ENCODE data around the gene MXD3.
"Not testable (repeated sequence)": the region's sequence is repeated elsewhere in the genome, so short reads cannot be mapped to it uniquely, and the experiment has no call there.

The MXD3 gene, protein sequence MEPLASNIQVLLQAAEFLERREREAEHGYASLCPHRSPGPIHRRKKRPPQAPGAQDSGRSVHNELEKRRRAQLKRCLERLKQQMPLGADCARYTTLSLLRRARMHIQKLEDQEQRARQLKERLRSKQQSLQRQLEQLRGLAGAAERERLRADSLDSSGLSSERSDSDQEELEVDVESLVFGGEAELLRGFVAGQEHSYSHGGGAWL

DNA sequence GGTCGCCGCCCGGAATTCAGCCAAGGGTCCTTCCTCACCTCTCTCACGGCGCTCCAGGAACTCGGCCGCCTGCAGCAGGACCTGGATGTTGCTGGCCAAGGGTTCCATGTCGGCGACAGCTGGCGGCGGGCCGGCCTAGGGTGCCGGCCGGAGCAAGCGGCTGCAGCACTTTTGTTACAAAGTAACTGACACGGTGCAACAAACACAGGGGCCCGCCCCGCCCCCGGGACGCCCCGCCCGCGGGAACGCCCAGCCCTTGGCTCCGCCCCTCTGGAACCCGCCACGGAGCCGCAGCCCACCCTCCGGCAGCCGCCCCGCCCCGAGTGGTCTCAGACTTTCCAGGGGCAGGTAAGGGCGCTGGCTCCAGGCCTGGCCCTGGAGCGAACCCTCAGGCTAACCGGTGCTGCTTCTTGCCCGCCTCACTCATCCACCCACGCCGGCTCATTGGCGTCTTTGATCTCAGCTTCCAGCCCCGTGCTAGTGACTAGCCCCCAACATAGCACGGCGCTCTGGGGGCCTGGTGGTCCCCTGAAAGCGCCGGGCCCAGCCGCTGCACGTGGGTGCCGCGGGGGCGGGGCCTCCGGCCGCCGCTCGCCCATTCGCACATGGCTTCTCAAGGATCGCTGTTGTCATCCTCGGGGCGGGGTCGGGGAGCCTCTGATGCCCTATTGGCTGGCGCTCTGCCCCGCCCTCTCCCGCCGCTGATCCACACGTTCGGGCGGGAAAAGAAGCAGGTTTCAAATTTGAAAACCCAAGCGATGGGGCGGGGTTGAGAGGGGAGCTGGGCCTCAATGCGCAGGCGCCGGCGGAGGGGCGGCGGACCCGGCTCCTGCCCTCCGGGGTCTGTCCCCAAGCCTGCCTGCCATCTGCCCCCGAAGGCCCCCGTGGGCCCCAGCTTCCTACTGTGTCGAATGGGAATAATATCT lies at the start of gene MXD3:
TSS of gene MXD3 (minus strand) at position 176 of the 926 bp plus-strand sequence. CDS start at position 108, 68 bp downstream.
- peak; percentile 91 for DNase-seq

DNA sequence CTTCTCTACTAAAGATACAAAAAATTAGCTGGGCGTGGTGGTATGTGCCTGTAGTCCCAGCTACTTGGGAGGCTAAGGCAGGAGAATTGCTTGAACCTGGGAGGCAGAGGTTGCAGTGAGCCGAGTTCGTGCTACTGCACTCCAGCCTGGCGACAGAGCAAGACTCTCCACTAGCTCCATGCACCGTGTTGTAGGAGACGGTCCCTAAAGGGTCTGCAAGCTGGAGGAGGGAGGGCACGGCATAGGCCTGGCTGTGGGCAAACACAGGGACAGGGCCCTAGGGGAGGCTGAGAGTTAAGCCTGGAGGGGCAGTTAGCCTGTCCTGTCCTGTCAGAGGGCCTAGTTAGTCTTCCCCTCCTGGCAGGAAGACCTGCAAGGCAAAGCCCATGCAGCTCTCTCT lies 49.0 kb upstream of the MXD3 start:
- DNase-seq, result not testable (repeated sequence)

- DNase-seq, result no peak
Measured at GRCh38 chr5:177359860-177360259, 48.2 kb upstream of the MXD3 start.

GRCh38 chr5:177359451-177359851 lies 47.8 kb upstream of the MXD3 start:
- DNase-seq, result no peak

- DNase-seq, result no peak
Measured at GRCh38 chr5:177358370-177358819, 46.7 kb upstream of the MXD3 start.

DNA sequence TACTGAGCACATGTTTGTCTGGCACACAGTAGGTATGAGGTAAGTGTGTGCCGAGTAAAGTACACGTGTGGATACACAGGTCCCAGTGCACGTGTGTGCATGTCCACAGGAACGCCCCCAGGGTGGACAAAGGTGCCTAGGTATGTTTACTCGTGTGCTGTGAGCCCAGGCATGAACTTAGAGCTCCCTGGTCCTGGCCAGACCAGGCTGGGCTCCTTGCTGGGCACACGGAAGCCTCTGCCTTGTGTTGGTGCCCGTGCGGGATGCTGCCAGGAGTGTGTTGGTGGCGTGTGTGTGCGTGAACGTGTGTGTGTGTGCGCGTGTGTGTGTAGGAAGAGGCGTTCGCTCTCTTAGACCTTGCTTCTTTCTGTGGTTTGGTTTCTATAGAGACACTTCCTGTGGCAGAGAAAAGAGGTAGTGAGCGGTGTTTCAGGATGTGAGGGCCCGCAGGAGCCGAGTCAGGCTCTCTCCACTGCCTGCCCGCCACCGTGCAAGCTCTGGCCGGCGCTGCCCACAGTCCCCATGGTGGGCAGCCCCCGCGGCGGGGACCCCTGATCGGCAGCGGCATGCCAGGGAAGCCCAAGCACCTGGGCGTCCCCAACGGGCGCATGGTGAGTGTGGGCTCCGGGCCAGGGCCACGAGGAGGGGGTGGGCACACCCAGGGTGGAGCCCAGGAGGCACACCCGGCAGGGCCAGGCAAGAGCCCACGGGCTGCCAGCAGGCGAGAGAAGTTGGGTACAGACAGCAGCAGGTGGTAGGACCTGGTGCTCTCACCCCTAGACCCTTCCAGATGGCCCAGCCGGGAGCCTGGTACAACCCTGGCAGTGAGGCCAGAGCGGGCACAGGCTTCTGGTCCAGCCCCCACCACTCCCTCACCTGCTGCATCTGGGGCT lies 46.0 kb upstream of the MXD3 start, which contains the start of gene RGS14:
TSS of gene RGS14 (plus strand) at position 466 of the 893 bp plus-strand sequence. CDS start at position 567, 101 bp downstream.
- peak; percentile 90 for DNase-seq

GRCh38 chr5:177357146-177357458 lies 45.4 kb upstream of the MXD3 start:
- no peak for DNase-seq

GRCh38 chr5:177356746-177357145 lies 45.0 kb upstream of the MXD3 start:
- DNase-seq, result no peak

GRCh38 chr5:177355868-177356168 lies 44.1 kb upstream of the MXD3 start:
- peak; percentile 75 for DNase-seq

DNA sequence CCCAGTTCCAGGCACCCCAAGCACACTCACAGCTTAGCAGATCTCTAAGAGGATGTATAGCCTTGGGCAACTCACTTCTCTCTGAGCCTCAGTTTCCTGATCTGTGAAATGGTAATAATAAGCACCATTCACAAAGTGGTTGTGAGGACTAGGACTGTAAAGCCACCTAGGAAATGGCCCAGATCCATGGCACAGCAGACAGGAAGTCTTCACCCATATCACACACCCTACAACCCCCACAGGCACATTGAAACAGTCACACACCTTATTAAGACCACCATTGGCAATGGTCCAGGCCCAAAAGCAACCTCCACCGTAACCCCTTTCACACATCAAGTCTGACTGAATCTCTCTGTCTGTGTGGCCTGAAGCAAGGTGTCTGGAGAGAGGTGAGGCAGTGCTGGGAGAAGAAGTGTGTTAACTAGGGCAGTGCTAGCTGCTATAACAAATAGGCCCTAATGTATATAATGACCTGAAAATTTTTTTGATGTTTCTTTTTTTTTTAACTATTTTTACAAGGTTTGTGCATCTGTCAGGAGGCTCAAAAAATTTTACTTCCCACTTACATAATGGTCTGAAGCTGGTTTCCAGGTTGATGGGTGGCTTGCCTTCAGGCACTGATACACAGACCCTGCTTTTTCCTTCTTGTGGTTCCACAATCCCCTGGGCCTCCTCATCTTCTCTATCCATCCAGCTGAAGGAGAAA lies 43.6 kb upstream of the MXD3 start:
- no peak for DNase-seq

- DNase-seq, result no peak
Measured at GRCh38 chr5:177354711-177355110, 43.0 kb upstream of the MXD3 start.

DNA sequence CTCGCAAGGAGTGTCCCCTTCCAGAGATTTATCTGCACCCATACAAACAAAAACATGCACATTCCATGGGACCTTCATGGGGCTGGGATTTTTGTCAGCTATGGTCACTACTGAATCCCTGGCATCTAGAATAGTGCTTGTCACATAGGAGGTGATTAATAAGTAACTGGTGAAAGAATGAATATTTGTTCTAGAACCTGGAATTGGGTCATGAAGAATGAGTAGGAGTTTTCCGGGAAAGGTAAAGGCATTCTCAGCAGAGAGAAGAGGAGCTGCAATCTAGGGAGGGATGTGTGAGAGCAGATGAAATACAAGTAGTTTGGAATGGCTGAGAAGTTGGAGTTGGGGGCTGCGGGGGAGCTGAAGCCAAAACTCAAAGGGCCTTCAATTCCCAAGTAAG lies 42.6 kb upstream of the MXD3 start:
- no peak for DNase-seq

- DNase-seq, result no peak
Measured at GRCh38 chr5:177353093-177353492, 41.4 kb upstream of the MXD3 start.

DNA sequence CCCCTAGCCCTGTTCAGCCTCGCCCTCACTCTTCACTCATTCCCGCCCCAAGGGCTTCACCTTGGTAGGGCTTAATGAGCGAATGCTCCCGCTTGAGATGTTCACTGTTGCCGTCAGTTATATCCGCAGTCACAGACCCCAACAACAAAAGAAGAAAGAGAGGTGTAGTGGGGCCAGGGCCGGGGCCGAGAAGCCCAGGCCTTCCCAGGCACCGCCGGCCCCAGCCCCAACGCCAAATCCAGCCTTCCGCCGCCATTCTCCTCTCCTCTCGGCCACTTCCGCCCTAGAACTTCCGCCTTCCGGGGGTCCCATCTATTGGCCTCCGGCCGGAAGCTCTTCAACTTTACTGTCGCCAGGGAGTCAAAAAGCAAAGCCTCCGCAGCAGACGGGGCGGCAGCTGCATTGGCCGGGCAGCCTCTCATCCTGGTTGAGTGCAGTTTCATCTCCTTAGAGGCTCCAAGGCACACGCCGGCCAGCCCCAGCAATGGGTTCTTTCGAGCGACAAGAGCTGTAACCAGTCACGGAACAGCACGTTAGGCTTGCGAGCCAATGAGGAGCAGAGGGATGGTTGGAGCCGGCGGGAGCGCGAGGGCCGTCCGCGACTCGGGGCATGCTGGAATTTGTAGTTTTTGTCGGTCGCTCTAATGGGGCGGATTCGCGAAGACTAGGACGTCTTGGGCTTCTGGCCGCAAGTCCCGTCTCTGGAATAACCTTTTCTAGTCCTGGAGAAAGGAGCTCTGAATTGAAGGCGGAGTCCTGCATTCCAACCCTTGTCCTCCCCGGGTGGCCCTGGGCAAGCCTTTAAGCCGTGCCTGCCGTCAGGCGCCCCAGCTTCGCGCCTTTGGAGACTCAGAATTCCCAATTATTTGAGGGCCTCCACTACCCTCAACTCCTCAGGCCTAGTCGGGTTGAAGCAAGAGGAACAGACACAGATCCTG lies 40.0 kb upstream of the MXD3 start, which contains the start of gene LMAN2:
TSS of gene LMAN2 (minus strand) at position 277 of the 938 bp plus-strand sequence. CDS start at position 256, 21 bp downstream.
- DNase-seq, result peak; percentile 79

DNA sequence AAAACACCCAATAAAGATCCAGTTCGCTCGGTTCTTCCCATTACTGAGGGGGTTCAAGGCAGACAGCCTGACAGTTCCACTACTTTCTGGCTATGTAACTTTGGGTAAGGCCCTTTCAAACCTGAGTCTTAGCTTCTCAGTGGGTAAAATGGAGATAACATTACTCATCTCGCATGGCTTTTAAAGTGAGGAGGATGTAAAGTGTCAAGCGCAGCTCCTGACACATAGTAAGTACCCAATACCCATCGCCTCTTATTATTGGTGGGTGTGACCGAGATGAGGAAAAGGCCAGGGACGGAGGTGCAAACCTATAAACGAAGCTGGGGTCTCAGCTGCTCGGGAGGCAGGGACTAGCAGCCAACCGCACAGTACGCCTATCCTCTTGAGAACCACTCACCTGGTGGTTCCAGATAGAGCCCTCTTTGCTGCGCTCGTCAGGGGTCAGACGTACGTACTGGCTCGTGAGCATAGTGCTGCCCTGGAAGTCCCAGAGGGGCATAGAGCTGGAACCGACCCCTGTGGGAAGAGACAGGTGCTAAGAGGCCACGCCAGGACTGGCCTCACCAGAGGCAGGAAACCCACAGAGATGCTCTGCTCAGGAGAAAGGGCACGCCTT lies 39.2 kb upstream of the MXD3 start:
- no peak for DNase-seq

DNA sequence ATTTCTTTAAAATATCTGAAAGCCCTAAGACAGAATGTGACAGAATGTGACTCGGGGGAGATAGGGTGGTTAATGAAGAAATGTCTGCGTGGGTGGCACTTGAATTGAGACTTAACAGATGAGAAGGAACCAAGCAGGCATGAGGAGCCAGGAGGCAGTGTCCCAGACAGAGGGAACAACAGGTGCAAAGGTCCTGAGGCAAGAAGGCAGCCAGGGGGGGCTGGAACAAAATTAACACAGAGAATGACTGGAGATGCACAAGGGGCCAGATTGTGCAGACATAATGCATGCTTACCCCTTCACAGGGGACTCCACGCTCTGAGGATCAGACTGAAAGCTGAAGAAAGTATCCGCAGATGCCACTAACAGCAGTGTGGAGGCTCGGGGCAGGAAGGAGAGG lies 38.1 kb upstream of the MXD3 start:
- DNase-seq, result no peak

DNA sequence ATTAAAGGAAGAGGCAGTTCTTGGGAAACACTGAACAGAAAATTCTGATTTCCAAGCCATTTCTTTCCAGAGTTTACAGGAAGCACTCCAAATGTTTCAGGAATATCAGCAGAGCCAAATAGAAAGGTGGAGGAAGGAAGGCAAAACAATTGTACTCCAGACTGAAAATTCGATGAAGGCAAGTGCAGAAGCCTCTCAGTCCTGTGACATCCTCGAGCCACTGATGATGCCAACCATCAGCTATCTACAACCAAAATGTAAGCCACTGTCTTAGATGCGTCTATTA lies 37.6 kb upstream of the MXD3 start:
- no peak for DNase-seq

- DNase-seq, result no peak
Measured at GRCh38 chr5:177347699-177348098, 36.0 kb upstream of the MXD3 start.

DNA sequence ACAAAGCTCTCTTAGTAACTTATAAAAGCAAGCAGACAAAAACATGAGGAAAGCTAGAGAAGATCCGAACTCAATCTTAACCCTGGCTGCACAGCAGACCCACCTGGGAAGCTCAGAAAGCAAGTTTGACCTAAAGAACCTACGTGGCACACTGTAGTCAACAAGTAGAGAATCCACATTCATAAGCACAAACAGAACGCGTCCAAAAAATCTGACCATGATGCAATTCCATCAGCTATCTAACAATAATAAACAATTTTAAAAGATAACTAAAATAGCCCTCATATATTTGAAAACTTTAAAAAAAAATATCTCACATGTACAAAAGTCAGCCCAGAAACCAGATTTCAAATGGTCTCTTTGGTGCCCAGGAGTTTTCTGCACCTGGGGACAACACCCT lies 35.1 kb upstream of the MXD3 start:
- no peak for DNase-seq

GRCh38 chr5:177344891-177345290 lies 33.2 kb upstream of the MXD3 start:
- DNase-seq, result no peak

DNA sequence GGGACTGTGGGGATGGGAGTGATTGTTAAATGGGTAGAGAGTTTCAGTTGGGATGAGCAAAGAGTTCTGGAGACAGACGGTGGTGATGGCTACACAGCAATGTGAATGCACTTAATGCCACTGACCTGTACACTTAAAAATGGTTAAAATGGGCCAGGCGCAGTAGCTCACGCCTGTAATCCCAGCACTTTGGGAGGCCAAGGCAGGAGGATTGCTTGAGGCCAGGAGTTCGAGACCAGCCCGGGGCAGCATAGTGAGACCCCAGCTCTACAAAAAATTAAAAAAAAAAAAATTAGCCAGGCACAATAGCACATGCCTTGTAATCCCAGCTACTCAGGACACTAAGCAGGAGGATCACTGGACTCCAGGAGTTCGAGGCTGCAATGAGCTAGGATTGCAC lies 32.1 kb upstream of the MXD3 start:
- no peak for DNase-seq
